Fibroblast of skin of left quadriceps (primary cell): Measurements from ENCODE around the gene HMGCR.
"Not testable (repeated sequence)": the region's sequence is repeated elsewhere in the genome, so short reads cannot be mapped to it uniquely, and the experiment has no call there.

Experiments
- DNase-seq, 2 experiments: peaks; one replicate each; pipeline ENCODE4 v3.0.0-alpha.2; 2013; ENCODE audit warnings: low read depth in 2 of 2

HMGCR gene

DNA sequence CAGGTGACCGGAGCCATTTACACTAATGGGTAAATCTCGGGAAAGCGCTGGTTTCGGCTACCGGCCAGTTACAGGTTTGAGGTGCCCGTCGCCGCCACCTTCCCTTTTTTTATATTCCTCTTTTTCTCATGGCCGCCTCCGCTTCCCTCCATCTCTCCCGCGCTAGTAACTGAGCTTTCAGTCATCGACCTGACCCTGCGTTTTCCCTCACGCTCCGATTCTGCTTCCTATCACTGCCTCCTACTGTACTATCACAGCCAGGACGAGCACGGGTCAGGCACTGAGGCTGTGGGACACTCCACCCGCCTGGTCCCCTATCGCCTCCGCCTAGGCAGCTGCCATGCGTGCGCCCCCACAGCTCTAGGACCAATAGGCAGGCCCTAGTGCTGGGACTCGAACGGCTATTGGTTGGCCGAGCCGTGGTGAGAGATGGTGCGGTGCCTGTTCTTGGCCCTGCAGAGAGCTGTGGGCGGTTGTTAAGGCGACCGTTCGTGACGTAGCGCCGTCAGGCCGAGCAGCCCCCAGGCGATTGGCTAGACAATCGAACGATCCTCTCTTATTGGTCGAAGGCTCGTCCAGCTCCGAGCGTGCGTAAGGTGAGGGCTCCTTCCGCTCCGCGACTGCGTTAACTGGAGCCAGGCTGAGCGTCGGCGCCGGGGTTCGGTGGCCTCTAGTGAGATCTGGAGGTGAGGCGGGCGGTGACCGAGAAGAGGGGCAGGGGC is at the start of gene HMGCR:
Gene HMGCR (plus strand): TSS at position 606 of the 722 bp plus-strand sequence. CDS start 5,386 bp downstream, outside the sequence.
- peak; percentile 98 to 99 for DNase-seq

DNA sequence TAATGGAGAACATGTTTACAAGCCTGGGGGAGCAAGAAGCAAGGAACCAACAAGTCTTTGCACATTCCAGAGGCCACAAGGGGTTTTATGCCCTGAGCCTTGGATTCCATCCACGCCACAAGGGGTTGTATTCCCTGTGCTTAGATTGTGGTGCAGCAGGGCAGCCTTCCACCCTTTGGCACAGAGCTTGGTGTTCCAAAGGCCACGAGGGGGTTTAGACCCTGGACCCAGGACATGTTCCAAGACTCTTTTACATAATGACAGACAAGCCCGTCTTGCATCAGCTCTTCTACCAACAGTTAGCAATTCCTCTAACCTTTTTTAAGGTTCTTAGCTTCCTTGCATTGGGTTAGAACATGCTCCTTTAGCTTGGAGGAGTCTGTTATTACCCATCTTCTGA is 45.2 kb upstream of the HMGCR start:
- not testable (repeated sequence) for DNase-seq

DNA sequence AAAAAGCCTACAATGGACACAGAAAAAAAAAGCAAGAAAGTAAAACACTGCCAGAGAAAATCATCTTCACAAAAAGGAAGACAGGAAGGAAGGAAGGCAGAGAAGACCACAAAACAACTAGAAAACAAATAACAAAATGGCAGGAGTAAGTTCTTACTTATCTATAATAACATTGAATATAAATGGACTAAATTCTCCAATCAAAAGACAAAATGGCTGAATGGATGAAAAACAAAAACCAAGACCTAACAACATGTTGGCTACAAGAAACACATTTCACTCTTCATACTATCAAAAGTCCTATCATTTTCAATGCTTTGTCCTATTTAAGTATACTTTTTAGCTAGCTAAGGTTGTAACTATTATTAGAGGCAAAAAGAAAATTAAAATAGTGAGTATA is 36.9 kb upstream of the HMGCR start:
- DNase-seq = no peak

DNA sequence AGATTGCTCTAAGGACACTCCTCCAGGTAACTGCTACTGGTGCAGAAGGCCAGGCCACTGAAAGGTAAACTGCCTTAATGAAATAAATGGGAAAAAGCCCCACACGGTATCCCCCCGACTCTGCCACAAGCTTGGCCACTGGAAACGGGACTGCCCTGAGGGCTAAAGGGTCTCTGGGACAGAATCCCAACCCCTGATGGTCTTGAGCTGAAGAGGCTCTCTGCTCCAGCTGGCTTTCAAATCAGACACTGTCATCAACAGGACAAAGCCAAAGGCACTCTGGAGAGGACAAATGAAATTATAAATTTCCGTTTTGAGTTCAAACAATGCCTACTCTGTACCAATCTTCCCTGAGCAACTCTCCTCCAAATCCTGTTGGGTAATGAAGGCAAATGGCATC is 33.6 kb upstream of the HMGCR start:
- no peak for DNase-seq

DNA sequence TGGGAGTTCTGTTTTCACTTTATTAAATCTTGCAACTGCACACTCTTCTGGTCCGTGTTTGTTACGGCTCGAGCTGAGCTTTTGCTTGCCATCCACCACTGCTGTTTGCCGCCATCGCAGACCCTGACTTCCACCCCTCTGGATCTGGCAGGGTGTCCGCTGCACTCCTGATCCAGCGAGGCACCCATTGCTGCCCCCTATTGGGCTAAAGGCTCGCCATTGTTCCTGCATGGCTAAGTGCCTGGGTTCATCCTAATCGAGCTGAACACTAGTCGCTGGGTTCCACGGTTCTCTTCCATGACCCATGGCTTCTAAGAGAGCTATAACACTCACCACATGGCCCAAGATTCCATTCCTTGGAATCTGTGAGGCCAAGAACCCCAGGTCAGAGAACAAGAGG is 32.5 kb upstream of the HMGCR start:
- DNase-seq = not testable (repeated sequence)

DNA sequence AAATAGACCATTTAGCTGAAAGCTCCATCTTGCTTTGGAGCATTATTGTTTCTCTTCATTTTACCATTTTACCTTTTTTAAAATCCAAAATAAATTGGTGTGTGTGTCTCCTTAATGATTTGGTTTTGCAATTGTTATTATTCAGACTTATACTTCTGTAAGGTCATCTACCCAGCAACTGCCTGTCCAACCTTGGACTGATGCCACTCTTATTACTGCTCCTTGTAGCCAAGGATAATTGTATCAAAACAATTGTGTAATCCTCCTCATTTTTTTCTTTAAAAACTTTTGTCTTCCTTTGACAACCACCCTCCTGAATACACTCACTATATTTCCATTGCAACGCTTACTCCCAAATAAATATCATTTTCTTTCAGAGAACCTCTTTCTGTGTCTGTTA is 30.3 kb upstream of the HMGCR start:
- DNase-seq = no peak

DNA sequence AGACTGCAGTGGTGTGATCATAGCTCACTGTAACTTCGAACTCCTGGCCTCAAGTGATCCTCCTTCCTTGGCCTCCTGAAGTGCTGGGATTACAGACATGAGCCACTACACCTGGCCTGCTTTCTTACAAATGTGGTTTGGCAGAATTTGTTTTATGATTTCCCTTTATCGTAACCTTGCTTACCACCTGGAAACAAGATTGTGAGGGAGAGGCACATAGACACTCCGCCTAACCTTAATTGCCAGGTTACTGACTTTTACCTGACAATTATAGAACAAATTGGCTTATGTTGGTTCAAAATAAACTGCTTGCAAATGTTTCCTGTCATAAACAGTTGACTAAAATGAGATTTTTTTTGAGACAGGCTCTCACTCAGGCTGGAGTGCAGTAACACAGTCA is 26.8 kb upstream of the HMGCR start:
- DNase-seq = no peak

DNA sequence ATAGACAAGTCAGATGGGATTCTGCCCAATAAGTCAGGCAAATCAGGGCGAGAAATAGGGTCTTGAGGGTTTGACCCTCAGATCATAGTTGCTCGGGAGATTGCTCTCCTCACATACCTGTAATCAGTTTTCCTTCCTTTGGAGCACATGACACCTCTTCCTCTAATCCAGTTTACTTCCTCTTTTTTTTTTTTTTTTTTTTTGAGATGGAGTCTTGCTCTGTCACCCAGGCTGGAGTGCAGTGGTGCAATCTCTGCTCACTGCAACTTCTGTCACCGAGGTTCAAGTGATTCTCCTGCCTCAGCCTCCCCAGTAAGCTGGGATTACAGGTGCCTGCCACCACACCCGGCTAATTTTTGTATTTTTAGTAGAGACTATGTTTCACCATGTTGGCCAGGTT is 17.9 kb upstream of the HMGCR start:
- DNase-seq = not testable (repeated sequence)

DNA sequence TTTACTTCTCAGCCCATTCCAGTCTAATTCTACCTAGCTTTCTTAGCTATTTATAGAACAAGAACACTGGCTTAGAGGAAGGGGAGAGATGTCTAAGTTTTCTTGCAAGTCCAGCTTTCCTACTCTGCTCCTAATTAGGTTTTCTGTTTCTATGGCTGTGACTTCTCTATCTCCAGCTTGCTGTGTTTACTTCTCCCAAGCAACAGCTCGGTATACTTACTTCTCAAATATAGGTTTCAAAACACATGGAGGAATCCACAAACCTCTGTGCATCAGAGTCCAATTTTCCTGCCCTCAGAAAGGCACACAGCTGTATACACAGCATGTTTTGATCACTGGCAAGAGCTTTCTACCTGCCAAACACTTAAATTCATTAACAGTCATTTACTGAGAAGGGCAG is 17.4 kb upstream of the HMGCR start:
- DNase-seq = no peak

DNA sequence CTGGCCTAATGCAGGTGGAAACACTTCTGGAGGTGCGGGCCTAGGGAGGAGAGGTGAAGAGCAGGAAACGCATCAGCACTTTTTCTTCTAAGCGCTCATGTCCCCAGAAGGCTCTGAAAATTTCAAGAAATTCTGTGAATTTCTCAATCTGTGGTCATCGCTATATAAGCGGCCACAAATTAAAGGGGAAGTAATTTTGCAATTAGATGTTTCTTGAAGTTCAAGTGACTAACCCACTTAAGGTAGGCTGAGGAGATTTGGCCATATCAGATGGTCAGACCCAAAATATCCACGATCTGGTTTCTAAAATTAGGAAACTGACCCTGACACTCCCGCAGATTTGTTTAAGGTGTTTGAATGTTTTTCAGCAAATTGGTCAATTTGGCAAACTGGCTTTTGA is 16.6 kb upstream of the HMGCR start:
- no peak for DNase-seq

DNA sequence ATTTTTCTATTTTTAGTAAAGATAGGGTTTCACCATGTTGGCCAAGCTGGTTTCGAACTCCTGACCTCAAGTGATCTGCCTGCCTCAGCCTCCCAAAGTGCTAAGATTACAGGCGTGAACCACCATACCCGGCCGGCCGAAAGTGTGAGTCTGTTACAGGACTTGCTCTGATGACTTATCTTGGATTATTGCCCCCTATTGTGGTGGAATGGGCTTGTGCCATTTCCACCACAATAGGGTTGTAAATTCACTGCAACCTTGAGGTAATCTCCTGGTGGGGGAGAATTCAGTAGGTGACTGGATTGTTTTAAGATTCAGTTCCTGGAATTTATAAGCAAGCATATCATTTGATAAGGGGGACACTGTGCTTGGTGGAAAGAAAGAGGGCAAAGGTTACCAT is 15.0 kb upstream of the HMGCR start:
- no peak for DNase-seq

DNA sequence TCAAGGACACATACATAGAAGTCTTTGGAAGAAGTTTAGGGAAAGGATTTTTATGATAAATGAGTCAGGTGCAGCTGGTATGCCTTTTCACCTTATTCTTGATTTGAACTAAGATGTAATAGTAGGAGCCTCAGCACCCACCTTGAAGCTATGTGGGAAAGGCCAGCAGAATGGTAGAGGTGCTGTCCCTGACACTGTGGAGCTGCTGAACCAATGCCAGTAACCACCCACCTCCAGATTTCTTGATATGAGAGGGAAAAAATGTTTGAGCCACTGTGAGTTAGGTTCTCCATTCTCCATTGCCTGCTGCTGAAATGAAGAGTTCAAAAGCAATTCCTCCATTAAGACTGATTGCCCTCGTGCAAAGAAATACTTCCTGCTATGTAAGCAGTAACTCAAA is 12.2 kb upstream of the HMGCR start:
- DNase-seq = no peak

DNA sequence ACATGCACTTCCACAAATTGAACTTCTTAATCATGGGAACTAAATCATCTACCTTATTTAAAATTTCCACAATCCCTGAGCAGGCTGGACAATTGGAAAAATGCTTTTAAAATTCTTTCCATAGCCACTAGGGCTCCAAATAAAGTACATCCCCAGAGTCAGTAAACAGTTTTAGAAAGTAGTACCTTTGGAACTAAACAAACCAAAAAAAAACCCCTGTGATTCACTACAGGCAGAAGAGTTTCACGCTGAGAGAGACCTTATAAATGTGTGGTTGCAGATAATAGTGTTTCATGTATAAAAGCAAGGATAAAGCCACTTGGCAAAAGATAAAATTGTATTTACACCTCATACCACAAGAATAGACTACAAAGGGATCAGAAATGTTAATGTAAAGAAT is 11.8 kb upstream of the HMGCR start:
- DNase-seq = no peak

DNA sequence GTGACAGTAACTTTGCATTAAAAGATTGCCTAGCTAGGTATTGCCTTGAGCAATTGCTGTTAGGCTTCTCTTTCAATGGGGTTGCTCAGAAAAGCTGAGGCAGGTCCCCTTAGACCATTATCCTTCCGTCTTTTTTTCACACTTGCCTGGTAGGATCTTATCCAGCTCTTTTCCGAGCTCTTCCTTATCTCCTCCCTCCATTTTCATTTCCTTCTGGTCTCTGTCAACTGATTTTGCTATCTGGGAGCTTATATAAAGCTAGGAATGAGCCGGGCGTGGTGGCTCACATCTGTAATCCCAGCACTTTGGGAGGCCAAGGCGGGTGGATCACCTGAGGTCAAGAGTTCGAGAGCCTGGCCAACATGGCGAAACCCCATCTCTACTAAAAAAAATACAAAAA is 6.6 kb upstream of the HMGCR start:
- DNase-seq = no peak

DNA sequence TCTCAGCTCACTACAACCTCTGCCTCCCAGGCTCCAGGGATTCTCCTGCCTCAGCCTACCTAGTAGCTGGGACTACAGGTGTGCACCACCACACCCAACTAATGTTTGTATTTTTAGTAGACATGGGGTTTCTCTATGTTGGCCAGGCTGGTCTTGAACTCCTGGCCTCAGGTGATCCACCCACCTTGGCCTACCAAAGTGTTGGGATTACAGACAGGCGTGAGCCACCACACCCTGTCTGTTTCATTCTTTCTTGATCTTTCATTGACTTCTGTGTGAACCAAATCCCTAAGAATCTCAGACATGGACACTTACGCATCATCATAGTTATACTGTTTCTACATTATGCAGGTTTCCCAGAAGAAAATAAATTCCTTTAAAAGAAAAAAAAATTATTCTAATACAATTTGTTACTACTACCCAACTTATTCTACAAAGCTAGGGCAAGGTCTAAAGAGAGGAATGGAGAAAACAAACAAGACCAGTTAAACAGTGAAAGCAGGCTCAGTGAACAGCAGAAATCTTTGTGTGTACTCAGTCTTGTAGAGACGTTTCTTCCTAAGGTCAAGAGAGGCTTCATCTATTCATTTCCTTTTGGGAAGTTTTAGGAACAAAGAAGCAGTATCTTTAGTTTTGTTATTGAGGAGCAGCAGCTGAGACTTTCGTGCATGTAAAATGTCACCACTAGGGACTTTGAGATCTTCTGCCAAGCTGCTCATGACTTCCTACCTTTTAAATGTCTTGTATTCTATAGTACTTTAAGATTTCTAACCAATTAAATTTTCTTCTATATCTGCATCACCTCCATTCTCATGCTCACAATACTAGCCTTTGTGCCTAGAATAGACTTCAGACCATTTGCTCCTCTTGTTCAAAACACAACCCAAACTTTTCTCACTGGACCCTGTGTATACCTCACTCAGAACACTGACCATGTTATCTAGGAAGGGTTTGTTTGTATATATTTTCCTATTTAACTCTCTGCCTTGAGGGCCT is 5.6 kb upstream of the HMGCR start:
- DNase-seq = no peak

DNA sequence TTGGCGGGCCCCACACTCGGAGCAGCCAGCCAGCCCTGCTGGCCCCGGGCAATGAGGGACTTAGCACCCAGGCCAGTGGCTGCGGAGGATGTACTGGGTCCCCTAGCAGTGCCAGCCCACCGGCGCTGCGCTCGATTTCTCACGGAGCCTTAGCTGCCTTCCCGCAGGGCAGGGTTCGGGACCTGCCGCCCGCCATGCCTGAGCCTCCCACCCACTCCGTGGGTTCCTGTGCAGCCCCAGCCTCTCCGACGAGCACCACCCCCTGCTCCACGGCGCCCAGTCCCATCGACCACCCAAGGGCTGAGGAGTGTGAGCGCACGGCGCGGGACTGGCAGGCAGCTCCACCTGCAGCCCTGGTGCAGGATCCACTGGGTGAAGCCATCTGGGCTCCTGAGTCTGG is 3.3 kb upstream of the HMGCR start:
- DNase-seq = not testable (repeated sequence)

DNA sequence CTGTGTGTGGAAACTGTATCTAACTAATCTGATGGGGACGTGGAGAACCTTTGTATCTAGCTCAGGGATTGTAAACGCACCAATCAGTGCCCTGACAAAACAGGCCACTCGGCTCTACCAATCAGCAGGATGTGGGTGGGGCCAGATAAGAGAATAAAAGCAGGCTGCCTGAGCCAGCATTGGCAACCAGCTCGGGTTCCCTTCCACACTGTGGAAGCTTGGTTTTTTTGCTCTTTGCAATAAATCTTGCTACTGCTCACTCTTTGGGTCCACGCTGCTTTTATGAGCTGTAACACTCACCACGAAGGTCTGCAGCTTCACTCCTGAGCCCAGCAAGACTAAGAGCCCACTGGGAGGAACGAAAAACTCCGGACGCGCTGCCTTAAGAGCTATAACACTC is 2.6 kb upstream of the HMGCR start:
- DNase-seq = not testable (repeated sequence)

DNA sequence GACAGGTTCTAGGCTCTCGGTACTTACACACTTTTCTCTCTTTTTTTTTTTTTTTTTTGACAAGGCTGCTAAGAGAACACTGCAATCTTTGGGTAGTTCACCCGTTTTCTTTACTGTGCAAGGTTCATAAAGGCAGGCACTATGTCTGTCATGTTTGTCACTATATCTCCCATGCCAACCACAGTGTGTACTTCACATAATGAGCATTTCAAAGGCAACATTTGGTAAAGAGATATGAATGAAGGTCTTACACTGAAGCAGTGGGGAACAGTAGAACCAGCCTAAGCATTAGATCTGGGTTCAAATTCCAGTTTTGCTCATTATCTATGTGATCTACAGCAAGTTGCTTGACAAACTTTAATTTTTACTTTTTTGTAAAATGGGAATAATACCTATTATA is 1.5 kb upstream of the HMGCR start:
- DNase-seq = no peak

DNA sequence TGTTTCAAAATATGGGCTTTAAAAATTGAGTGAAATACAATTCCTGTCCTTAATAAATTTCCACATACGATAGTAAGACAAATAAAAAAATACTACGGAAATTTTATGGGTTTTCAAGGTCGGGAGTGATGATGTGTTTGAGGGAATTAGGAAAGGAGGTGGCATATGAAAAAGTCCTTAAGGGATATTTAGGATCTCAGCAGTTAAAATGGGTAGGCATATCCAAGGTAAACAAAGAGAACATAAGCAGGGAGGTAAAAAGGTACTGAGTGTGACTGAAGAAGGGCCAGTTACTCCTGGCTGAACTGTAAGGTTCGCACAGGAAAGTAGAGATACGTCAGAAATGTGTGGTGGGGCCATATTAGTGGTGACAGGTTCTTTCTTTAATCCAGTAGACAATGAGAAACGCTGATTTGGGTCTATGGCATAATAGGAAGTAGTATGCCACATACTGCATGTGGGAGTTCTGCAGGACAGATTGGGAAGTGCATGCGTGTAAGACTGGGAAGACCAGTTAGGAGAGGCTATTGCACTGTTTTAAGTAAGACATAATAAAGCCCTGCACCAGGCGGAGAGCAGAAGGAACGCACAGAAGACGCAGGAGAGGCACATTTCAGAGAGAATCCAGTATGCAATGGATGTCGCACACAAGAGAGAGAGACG is 937 bp upstream of the HMGCR start:
- DNase-seq = peak; percentile 61 to 64

DNA sequence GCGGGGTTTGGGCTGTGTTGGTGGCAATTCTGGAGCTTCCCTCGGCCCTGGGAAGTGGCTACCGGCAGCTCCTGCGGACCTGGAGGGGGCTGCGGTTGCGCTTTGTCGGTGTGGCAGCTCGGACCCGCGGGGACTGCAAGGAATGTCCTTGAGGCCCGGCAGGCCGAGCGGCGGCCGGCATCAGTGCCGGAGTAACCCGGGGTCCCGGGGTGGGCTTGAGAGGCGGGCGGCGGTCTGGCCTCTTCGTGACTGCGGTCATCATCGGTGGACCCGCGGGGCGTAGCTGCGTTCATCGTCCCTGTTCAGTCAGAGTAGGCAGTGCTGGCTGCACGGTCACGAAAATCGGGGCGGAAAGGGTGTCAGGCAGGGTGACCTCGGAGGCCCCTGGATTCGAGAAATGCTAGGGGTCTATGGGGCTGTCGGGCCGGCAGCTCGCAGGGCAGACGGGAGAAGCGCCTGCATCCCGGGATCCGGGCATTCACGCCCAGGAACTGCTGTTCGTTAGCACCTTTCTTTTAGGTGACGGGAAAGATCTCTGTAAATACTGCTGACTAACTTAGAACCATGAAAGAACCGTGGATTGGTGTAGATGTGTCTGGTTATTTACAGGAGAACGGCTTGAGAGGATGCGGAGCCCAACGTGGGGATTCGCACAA is 474 bp downstream of the HMGCR start:
- DNase-seq = no peak

DNA sequence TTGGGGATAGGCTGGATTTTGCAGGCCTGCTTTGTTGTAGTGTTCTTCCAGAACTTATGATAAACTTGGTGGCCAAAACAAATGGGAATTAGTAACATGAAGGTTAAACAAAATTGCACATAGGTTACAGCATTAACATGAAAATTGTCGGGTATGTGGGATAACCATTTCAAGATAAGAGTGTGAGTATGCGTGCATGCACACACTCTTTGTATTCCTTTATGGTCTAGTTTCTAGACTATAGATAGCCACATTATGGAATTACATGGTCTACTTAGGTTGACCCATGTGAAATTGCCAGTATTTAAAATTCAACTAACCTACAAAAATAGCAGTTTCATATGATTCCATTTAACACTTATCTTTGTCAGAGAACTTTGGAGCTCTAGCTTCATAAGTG is 1.4 kb downstream of the HMGCR start:
- DNase-seq = no peak
